Measurements from ENCODE around the gene CHIT1.
"Not testable (repeated sequence)": the region's sequence is repeated elsewhere in the genome, so short reads cannot be mapped to it uniquely, and the experiment has no call there.

Gene CHIT1

DNA sequence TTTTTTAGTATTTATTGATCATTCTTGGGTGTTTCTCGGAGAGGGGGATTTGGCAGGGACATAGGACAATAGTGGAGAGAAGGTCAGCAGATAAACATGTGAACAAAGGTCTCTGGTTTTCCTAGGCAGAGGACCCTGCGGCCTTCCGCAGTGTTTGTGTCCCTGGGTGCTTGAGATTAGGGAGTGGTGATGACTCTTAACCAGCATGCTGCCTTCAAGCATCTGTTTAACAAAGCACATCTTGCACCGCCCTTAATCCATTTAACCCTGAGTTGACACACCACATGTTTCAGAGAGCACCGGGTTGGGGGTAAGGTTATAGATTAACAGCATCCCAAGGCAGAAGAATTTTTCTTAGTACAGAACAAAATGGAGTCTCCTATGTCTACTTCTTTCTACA is 36.7 kb upstream of the CHIT1 start:
- DNase-seq (ENCODE audit: low read depth in 2 of 2), result not testable (repeated sequence)

DNA sequence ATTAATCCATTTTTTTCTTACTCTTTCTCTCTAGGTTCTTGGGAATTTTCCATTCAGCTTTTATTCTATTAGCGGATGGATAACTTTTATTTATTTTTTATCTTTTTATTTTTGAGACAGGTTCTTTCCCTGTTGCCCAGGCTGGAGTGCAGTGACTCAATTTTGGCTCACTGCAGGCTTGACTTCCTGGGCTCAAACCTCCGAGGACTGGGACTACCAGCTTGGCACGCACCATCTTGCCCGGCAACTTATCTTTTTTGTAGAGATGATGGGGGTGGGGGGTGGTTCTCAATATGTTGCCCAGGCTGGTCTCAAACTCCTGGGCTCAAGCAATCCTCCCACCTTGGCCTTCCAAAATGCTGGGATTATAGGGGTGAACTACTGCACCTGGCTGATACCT is 36.1 kb upstream of the CHIT1 start:
- DNase-seq (ENCODE audit: low read depth in 2 of 2), result no peak

DNA sequence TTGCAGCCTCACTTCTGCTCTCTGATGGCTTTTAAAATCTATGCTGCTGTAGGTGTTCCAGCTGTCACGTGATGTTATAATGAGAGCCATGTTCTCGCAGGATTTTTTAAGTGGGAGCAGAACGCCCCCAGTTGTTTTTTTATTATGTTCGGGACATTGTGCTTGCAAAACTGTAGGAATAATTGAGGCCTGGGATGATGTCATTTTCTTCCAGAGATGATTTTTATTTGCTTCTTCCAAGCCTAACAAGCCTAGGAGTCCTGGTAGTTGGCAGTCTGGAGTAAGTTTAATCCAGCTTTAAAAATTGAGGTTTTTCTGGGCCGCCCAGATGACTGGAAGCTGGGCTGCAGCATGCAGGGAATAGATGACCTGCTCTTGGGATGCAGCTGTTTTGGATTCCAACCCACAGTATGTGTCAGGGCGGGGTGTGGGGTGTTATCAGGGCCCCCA is 34.6 kb upstream of the CHIT1 start:
- no peak for DNase-seq (ENCODE audit: low read depth in 2 of 2)

DNA sequence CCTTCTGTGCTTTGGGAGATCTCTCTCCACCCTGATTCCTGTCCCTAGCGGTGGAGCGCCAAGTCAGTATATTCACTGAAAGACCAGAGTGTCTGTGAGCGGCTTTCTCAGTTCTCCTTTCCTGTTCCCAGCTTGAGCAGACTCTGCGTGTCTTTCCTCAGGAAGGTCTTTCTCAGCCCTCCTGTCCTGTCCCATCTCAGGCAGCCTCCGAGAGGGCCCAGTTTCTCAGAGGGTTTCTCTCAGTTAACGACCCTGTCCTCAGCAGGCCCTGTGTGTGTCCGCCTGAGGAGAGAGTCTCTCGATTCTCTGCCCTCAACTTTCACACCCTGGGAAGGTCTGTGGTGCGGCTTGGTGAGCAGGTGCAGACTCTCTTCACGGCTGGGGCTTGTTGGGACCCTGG is 34.0 kb upstream of the CHIT1 start:
- DNase-seq (ENCODE audit: low read depth in 2 of 2), result no peak

DNA sequence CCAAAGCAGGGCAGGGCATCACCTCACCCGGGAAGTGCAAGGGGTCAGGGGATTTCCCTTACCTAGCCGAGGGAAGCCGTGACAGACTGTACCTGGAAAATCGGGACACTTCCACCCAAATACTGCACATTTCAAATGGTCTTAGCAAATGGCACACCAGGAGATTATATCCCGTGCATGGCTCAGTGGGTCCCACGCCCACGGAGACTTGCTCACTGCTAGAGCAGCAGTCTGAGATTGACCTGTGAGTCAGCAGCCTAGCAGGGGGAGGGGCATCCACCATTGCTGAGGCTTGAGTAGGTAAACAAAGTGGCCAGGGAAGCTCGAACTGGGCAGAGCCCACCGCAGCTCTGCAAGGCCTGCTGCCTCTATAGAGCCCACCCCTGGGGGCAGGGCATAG is 27.2 kb upstream of the CHIT1 start:
- not testable (repeated sequence) for DNase-seq (ENCODE audit: low read depth in 2 of 2)

DNA sequence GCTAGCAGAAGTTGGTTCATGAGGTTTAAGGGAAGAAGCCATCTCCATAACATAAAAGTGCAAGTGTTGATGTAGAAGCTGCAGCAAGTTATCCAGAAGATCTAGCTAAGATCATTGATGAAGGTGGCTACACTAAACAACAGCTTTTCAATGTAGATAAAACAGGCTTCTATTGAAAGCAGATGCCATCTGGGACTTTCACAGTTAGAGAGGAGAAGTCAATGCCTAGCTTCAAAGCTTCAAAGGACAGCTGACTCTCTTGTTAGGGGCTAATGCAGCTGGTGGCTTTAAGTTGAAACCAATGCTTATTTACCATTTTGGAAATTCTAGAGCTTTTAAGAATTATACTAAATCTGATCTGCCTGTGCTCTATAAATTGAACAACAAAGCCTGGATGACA is 25.3 kb upstream of the CHIT1 start:
- DNase-seq (ENCODE audit: low read depth in 2 of 2), result not testable (repeated sequence)

DNA sequence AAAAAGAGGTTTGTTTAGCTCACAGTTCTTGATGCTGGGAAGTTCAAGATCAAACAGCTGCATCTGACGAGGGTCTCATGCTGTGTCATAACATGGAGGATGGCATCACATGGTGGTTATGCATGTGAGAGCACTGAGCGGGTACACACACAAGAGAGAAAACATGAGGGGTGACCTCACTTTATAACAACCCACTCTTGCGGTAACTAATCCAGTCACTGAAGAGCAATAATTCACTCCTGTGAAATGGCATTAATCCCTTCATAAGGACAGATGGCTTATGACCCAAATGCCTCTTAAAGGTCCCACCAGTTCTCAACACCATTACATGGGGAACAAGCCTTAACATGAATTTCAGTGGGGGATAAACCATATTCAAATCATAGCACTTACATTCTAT is 23.2 kb upstream of the CHIT1 start:
- DNase-seq (ENCODE audit: low read depth in 2 of 2), result no peak

DNA sequence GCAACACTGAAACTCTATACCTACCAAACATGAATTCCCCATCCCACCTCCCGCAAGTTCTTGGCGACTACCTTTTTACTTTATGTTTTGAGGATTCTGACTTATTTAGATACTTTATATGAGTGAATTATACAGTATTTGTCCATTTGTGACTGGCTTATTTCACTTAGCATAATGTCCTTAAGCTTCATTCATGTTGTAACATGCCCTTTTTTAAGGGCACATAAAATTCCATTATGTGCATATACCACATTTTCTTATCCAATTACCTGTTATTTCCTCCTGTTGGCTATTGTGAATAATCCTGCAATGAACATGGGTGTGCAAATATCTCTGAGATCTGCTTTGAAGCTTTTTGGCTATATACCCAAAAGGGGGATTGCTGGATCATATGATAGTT is 22.0 kb upstream of the CHIT1 start:
- no peak for DNase-seq (ENCODE audit: low read depth in 2 of 2)

DNA sequence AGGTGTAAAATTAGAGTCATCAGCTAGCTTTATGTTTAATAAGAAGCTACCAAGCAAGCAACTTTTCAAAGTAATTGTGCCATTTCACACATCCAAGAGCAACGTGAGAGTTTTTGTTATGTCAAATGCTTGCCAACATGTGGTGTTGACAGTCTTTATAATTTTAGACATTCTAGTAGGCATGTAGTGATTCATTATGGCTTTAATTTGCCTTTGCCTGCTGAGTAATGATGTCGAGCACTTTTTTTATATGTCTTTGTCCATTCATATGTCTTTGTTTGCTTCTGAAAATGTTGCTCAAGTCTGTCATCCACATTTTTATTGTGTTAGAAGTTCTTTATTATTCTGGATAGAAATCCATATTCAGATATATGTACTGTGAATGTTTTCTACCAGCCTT is 21.4 kb upstream of the CHIT1 start:
- no peak for DNase-seq (ENCODE audit: low read depth in 2 of 2)

DNA sequence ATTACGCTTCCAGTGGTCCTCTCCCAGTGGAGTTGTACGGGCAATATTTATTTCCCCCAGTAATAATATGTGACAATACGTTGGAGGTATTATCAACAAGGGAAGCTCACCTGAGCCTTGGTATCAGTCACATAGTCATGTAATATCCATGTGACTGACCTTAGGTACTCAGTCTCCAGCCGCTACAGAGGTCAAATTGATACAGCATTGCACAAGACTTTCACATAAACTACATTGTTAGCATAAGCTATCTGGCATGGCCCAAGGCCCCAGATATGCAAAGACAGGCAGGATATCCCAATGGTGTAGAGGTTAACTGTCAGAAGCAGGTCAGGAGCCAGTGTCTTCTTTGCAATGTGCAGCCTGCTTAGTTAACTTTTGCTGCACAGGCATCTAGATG is 15.3 kb upstream of the CHIT1 start:
- no peak for DNase-seq (ENCODE audit: low read depth in 2 of 2)

DNA sequence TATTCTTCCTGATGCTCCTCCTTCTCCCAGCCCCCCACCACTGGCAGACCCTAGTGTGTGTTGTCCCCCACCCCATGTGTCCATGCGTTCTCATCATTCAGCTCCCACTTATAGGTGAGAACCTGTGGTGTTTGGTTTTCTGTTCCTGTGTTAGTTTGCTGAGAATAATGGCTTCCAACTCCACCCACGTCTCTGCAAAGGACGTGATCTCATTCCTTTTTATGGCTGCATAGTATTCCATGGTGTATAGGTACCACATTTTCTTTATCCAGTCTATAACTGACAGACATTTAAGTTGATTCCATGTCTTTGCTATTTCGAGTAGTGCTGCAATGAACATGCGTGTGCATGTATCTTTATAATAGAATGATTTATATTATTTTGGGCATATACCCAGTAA is 12.2 kb upstream of the CHIT1 start:
- DNase-seq (ENCODE audit: low read depth in 2 of 2), result not testable (repeated sequence)

DNA sequence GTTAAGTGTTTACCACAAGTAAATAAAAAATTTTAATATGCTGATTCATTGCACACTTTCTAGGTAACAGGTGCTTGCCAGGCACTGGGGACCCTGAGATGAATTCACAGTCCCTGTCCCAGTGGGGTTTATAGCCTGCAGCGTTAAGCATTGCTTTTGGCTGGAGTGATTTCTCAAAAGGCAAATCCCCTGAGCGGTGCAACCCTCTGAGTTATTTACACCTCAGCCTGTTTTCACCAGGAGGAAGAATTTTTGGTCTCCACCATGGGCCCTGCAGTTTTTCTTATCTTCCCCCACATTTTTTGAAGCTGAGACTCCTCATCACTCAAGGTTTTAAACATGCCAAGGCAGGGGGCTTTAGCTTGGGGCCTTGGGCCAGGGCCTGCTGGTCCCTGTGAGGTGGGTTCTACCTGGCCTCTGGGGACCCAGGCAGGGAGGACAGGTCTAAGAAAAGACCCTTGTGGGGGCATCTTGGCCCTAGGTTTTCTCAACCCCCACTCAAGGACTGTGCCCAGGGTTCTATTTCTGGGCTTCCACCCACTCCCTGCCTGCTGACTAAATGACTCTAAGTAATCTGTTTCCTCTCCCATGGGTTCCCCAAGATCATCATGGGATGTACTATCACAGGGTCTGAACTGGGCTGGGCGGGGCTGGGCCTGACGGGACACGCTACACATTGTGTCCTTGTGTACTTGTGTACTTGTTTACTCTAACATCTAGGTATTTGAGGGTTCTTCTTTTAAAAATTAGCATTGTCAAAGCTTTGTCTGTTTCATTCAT is 10.2 kb upstream of the CHIT1 start:
- no peak for DNase-seq (ENCODE audit: low read depth in 2 of 2)

DNA sequence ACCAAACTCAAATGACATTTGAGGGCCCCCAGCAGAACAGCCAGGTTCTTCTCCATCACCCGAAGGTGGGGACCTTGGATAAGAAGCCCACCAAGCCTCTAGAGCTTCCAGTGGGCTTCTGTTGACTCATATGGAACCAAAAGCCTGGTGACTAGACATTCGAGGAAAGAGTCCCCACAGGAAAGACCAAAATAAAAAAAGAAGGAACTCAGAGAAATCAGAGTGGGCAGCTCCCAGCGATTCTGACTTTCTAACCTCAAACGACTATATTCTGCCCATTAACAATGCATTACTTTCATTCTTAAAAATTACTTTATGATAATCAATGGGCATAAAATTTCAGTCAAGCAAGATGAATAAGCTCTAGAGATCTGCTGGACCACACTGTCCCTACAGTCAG is 9.6 kb upstream of the CHIT1 start:
- DNase-seq (ENCODE audit: low read depth in 2 of 2), result no peak

DNA sequence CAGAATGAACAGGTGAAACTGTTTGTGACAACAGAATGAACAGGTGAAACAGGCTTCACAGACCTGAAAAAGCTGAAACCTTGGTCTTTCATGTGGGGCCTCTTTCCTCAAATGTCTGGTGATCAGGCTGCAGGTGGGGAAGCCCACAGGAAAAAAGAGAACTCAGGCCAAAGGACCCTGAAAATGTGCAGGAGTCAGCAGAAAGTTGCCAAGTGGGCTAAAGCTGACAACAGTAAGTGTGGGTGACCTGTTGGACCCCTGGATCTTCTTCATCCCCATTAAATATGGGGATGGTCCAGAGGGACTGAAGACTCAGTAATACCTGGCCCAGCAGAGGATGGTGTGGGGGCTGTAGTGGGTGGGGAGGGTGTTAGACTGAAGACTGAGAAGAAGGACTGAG is 9.1 kb upstream of the CHIT1 start:
- DNase-seq (ENCODE audit: low read depth in 2 of 2), result no peak

DNA sequence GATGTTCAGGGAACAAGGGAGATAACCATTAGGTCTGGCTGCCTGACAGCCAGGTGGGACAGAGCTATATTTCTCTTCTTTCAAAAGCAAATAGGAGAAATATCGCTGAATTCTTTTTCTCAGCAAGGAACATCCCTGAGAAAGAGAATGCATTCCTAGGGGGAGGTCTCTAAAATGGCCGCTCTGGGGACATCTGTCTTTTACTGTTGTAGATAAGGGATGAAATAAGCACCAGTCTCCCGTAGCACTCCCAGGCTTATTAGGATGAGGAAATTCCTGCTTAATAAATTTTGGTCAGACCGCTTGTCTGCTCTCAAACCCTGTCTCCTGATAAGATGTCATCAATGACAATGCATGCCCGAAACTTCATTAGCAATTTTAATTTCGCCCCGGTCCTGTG is 5.4 kb upstream of the CHIT1 start:
- DNase-seq (ENCODE audit: low read depth in 2 of 2), result not testable (repeated sequence)

DNA sequence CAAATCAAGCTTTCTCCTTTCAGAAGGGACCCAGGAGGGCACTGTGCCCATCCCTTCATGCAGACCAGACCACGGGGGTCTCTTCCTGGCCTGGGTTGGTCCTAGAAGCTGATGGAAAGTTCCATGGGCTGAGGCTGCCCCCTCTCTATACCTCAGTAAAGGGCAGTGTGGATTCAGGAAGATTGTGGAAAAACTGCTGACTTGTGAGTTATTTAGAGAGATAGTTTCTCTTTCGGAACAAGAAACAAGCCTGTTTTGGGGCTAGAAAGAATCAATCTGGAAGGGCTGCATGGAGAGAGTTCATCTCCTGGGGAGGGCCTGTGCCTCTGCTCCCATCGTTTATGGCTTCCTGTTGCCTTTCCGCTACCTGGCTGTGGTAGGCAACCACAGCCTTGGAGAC is 803 bp downstream of the CHIT1 start:
- no peak for DNase-seq (ENCODE audit: low read depth in 2 of 2)

DNA sequence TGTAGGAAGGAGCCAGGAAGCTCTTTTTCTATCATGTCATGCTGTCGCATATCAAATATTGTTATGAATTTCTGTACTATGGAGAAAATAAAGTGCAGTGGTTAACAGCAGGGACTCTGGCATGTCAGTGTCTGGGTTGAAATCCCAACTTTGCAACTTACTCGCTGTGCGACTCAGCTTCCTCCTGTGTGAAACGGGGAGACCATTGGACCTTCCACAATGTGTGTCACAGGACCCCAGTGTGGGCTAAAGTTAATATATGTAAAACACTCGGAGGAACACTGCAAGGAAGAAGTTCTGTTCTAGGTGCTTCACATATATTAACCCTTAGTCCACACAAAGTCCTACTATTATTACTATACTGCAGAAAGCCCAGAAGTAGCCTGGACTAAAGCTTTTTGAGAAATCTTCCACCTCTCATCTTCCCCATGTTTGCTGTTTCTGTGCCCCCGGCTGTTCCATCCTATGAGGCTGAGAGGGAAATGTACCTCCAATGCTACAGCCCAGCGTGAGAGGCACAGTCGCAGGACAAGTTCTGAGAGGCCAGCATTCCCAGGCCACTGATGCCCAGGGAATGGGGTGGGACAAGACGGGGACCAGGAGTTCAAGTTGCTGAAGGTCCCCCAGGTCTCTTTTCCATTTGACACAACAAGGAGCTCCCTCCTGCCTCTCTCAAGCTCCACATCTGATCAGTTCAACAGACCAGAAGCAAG is 1.9 kb downstream of the CHIT1 start:
- no peak for DNase-seq (ENCODE audit: low read depth in 2 of 2)

DNA sequence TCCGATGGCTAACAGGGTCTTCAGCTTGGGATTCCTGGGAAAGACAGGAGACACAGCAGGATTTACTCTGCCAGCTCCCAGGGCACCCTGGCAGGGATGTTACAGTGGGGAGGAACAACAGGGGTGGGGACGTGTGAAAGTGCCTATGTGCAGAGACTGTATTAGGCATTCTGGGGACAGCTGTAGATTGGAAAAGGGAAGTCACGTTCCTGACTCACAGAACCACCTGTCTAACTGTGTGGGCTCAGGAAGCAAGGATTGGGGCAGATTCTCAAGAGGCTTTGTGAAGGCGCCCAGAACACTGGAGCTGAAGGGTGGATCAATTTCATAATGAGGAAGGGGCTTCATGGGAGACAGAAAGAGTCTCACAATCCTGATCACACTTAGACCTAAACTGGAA is 4.4 kb downstream of the CHIT1 start:
- DNase-seq (ENCODE audit: low read depth in 2 of 2), result no peak

DNA sequence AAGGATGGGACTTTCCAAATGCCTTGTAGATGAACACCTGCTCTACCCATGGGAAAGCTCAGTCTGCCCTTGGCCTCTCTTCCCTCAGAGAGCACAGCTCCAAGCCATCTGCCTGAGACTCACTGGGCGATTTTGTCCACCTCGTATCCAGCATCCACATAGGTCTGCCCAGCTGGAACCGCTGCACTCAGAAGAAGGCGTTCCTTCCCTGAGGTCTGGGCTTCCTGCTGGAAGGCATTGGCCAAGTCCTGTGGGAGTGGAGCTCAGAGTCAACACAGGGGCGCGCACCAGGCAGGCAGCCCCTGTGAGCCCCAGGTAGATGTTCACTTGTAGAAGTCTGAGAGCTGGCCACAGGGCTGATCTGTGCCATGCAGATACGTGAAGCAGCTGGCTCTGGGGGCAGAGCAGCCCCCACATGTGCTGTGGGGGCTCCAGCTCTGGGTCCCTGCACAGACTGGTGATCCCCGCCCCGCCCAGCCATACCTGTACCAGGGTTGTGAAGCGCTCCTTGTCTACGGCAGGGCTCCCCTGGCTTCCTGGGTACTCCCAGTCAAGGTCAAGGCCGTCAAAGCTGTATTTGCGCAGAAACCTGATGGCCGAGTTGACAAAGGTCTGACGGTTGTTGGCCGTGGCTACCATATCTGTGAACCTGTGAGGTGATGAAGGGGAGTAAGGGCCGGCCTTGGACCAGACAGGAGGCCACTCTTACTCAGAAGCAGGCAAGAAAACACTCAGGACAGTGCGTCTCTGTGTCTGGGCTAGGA is 6.3 kb downstream of the CHIT1 start:
- no peak for DNase-seq (ENCODE audit: low read depth in 2 of 2)

DNA sequence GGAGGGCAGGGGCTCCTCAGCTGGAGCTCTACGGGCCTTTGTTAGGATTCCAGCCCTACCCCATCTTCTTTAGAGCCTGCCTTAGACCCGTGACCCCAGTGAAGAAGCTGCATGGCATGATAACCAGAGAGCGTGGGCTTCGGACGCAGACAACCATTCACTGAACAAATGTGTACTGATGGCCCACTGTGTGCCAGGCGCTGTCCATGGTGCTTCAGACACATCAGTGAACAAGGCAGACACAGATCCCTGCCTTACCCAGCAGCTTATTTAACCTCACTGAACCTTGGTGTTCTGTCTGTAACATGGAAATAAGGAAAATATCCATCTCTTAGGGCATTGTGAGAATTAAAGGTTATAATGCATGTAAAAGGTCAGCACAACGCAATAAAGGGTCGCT is 9.5 kb downstream of the CHIT1 start:
- no peak for DNase-seq (ENCODE audit: low read depth in 2 of 2)

DNA sequence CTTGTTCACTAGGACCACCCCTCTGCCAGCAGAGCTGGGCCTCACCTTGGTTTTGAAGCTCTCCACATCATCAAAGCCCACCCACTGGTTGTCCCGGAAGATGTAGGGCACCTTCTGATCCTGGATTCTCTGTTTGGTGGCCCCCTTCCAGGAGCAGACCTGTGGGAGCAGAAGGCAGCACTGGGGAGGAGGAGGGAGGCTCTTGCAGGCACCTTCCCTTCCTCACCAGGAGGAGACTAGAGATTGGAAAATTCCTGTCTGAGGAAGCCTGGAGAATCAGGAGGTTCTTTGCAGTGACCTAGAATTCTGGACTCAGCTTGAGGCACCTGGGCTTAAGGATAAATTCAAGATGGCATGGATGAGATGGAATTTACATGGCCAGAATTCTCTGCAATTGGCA is 10.3 kb downstream of the CHIT1 start:
- no peak for DNase-seq (ENCODE audit: low read depth in 2 of 2)

DNA sequence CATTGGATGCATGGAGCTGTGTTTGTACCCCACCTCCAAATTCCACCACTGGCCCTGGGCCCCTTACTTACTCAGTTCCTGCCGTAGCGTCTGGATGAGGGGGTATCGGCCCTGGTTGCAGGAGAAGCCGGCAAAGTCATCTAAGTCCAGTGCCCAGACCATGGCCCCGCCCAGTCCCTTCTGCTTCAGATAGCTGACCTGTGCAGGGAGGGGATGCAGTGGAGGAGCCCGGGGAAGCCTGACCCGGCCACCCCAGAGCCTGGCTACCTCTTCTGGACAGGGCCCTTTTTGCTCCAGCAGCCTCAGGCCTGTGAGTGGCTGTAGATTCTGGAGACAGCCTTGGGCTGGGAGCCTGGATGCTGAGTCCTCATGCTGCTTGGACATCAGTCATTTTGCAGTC is 11.8 kb downstream of the CHIT1 start:
- no peak for DNase-seq (ENCODE audit: low read depth in 2 of 2)

DNA sequence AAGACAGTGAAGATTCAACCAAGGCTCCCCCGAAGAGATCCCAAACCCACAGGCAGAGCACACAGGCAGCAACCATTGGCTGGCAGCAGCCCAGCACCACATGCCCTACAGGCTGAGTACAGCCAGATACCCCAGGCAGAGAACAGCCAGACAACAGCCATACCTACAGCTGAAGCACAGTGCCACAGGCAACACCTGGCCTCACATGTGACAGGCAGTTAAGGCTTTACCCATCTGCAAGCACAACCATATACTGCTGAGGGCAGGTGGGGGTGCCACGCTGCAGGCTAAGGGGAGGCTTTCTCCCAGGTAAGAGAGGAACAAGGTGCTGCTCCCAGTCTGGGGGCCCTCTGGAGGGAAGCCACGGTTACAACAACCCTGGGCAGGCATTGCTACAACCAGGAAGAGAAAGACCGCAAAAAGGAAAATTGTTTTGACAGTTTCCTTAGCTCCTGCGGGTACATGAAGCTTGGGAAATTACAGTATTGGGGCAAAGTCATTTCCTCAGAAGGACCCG is 12.3 kb downstream of the CHIT1 start:
- no peak for DNase-seq (ENCODE audit: low read depth in 2 of 2)

Measured in fibroblast of skin of left quadriceps (primary cell).